ENCODE data around the gene TBC1D14.

The TBC1D14 gene

DNA sequence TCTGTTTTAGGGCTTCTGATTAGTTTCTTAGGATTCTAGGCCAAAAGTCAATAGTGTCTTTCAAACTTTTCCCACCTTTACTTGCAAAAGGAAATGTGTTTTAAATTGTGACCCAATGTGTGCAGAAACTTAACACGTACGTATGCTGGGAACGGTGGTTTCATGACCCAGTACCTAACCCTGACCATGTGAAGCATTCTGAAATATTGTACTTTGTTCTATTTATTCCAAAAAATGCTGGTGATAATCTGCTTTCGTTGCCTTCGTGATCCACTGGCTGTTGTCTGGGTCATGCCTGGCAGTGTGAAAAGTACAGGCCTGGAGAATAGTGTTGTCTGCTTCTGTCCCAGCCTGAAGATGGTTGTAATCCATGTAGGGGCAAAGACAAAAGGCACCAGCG lies 106.9 kb downstream of the TBC1D14 start:
- in situ Hi-C loops (cut with HindIII; ENCODE audit: low pct_unique_long_range_greater_than_20kb, low sequenced_read_pairs) = no loop called here
- TF ChIP-seq JUND (IDR thresholded peaks at IDR 0.05; ENCODE audit: low read depth) = no peak
- no peak for DNase-seq (ENCODE audit: low read depth in 1 of 2, low spot score in 1 of 2)

DNA sequence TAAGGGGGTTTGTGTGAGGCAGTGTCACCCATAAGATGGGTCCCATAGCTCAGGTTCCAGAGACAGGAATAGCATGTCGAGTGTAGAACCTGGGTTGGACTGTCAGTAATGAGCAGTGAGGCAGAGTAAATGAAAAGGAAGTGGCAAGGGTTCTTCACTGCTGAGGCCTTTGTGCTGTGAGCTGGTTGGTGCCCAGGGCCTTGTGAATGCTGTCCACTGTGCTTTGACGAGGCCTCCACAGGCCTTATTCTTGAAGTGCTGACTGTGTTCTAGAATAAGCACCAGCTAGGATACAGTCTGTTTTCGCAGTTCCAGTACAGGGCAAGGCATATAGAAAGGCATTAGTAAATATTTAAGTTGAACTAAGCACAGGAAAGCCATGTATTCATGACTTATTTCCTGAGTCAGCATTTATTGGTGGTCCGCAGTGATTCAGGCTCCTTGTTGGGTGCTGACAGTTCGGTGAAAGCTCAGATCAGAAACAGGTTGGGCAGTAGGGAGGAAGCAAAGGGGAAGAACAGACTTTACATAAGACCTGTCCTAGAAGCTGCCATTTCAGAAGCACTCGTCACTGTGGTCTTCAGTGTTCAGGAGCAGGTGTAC lies 107.9 kb downstream of the TBC1D14 start:
- DNase-seq (ENCODE audit: low read depth in 1 of 2, low spot score in 1 of 2) = no peak
- in situ Hi-C loops (cut with HindIII; ENCODE audit: low pct_unique_long_range_greater_than_20kb, low sequenced_read_pairs) = no loop called here
- TF ChIP-seq JUND (IDR thresholded peaks at IDR 0.05; ENCODE audit: low read depth) = no peak

DNA sequence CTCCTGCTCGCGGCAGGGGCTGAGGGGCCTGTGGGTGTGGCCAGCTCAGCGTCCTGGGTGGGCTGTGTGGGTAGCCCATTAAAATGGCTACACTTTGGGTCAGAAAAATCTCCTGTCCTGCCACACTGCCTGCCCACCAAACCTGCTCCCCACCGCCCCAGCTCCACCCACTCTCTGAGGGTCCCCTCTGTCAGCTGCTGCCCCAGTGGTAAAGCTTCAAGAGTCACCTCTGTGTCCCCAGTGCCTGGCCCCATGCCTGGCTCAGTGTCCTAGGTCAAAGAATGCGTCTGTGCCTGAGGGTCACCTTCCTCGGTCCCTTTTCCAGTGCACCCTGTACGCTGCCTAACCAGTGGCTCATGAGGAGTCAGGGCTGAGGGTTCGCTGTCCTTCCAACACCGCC lies 108.7 kb downstream of the TBC1D14 start:
- no peak for TF ChIP-seq JUND (IDR thresholded peaks at IDR 0.05; ENCODE audit: low read depth)
- in situ Hi-C loops (cut with HindIII; ENCODE audit: low pct_unique_long_range_greater_than_20kb, low sequenced_read_pairs) = no loop called here
- DNase-seq (ENCODE audit: low read depth in 1 of 2, low spot score in 1 of 2) = no peak

DNA sequence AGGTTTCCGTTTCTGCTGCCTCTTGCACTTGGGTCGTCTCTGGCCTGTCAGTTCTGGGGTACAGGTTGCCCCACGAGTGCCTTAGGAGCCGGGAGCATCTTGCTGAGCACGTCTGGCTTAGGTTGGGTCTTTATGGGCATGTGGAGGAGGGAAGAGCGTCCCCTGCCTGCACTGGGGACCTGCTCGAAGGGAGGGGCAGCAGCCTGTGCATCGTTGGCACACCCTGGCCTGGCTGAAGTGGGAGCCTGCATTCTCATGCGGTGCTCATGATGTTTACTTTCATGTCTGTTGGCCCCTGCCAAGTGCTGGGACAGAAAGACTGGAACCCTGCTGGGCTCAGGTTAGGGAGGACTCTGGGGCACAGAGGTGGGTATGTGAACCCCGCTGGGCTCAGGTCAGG lies 109.7 kb downstream of the TBC1D14 start:
- in situ Hi-C loops (cut with HindIII; ENCODE audit: low pct_unique_long_range_greater_than_20kb, low sequenced_read_pairs) = no loop called here
- DNase-seq (ENCODE audit: low read depth in 1 of 2, low spot score in 1 of 2) = no peak
- no peak for TF ChIP-seq JUND (IDR thresholded peaks at IDR 0.05; ENCODE audit: low read depth)

DNA sequence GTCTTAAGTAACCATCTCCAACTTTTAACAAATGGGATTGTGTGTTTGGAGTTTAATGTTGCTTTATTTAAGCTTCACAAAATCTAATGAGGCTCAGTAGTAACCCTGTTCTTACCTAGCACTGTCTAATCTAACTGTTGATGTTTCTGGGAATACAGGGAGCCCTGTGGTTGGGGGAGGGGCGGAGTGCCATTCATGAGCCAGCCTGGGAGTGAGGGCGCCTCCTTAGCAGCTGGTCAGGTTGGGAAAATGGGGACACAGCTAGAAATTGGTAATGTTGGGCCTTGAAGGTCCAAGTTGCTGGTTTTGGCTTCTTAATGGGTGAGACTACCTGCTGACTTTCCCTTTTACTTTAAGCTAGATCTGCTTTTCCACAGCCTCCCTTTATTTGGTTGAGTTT lies 110.7 kb downstream of the TBC1D14 start:
- TF ChIP-seq JUND (IDR thresholded peaks at IDR 0.05; ENCODE audit: low read depth) = no peak
- in situ Hi-C loops (cut with HindIII; ENCODE audit: low pct_unique_long_range_greater_than_20kb, low sequenced_read_pairs) = no loop called here
- DNase-seq (ENCODE audit: low read depth in 1 of 2, low spot score in 1 of 2) = no peak

DNA sequence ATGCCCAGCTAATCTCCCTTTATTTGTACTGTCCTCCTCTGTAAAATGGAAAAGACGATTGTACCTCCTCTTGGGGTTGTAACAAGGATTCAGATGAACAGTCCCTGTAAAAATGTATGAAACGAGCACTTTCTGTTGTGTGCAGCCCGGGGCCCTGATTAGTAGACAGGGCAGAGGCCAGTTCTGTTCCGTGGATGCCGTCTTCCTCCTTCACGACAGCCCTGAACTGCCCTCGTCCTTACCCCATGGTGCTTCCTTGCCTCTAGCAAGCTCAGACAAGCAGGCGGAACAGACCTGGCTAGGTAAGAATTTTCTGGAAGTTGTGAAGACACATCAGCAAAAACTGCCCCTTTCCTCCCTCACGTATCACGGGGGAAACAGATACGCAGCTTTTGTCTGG lies 111.2 kb downstream of the TBC1D14 start:
- no peak for DNase-seq (ENCODE audit: low read depth in 1 of 2, low spot score in 1 of 2)
- in situ Hi-C loops (cut with HindIII; ENCODE audit: low pct_unique_long_range_greater_than_20kb, low sequenced_read_pairs) = no loop called here
- TF ChIP-seq JUND (IDR thresholded peaks at IDR 0.05; ENCODE audit: low read depth) = no peak

DNA sequence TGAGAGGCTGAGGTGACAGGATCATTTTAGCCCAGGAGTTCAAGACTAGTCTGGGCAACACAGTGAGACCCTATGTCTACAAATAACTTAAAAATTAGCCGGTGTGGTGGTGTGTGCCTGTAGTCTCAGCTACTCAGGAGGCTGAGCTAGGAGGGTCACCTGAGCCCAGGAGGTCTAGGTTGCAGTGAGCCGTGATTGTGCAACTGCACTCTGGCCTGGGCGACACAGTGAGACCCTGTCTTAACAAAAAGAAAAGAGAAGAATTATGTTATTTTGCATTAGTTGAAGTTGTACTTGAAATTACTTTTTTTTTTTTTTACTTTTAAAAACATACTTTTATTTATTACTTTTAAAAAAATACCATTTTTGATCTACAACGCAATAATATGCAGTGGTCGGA lies 111.7 kb downstream of the TBC1D14 start:
- no peak for TF ChIP-seq JUND (IDR thresholded peaks at IDR 0.05; ENCODE audit: low read depth)
- DNase-seq (ENCODE audit: low read depth in 1 of 2, low spot score in 1 of 2) = no peak
- in situ Hi-C loops (cut with HindIII; ENCODE audit: low pct_unique_long_range_greater_than_20kb, low sequenced_read_pairs) = no loop called here

DNA sequence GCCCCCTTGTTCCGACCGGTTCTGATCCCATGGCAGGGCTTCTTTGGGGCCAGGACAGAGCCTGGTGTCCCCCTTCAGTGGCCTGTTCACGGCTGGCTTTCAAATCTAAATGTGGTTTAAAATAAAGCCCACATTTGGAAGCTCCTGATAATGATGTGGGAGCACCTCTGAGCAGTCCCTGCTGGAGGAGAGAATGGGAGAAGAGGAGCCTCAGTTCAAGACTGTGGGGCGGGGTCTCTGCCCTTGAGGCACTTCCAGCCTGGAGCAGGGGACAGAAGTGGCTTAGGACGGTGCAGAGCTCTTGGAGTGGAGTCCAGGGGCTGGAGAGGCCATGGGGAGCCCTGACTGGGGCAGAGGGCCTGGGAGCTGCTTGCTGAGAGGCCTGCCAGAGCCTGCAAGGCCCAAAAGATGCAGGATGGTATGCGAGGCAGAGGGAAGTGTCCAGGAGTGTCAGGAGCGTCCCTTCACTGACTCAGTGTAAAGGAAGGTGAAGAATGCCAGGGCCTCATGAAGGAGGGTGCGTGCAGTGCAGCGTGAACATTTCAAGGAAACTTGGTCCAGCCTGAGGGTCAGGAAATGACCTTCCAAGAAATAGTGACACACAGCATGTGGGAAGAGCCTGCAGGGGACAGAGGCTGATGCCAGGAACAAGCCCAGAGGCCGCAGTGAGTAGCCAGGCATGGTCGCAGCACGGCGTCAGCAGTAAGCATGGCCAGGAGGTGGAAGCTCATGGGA lies 112.5 kb downstream of the TBC1D14 start:
- DNase-seq (ENCODE audit: low read depth in 1 of 2, low spot score in 1 of 2) = no peak
- no peak for TF ChIP-seq JUND (IDR thresholded peaks at IDR 0.05; ENCODE audit: low read depth)
- in situ Hi-C loops (cut with HindIII; ENCODE audit: low pct_unique_long_range_greater_than_20kb, low sequenced_read_pairs) = no loop called here

DNA sequence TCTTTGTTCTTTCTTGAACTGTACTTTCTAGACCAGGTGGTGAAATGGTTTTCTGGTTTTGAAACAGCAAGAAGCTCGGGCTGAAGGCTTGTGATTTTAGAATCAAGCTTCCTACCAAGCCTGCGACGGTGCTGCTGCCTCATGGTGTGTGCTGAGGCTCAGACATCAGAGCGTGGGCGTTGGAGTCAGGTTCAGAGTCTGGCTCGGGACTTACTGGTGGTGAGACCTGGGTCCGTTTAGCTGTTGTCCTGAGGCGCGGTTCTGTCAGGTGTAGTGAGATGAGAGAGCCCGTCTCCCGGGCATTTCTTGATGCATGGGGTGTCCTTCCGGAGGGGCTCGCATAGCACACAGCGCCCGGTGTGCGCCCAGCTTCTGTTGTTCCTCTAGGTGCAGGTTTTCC lies 113.9 kb downstream of the TBC1D14 start:
- no peak for TF ChIP-seq JUND (IDR thresholded peaks at IDR 0.05; ENCODE audit: low read depth)
- in situ Hi-C loops (cut with HindIII; ENCODE audit: low pct_unique_long_range_greater_than_20kb, low sequenced_read_pairs) = no loop called here
- DNase-seq (ENCODE audit: low read depth in 1 of 2, low spot score in 1 of 2) = no peak

DNA sequence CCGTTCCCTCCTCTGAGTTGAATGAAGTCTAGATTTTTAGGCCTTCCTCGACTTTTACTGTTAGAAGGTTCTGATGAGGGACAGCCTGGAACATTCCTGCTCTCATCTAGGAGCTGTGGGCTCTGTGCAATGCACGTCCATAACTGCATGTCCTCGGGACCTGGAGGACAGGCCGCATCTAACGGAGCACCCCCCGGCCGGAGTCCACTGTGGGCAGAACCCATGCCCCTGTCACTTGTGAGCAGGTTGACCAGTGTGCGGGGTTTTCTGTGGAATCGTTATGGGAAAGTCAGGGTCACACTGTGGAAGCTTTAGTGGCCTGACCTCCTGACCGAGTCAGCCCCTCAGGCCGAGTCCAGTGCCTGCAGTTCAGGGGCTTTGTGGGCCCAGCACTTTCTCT lies 114.3 kb downstream of the TBC1D14 start:
- DNase-seq (ENCODE audit: low read depth in 1 of 2, low spot score in 1 of 2) = no peak
- in situ Hi-C loops (cut with HindIII; ENCODE audit: low pct_unique_long_range_greater_than_20kb, low sequenced_read_pairs) = no loop called here
- TF ChIP-seq JUND (IDR thresholded peaks at IDR 0.05; ENCODE audit: low read depth) = no peak

DNA sequence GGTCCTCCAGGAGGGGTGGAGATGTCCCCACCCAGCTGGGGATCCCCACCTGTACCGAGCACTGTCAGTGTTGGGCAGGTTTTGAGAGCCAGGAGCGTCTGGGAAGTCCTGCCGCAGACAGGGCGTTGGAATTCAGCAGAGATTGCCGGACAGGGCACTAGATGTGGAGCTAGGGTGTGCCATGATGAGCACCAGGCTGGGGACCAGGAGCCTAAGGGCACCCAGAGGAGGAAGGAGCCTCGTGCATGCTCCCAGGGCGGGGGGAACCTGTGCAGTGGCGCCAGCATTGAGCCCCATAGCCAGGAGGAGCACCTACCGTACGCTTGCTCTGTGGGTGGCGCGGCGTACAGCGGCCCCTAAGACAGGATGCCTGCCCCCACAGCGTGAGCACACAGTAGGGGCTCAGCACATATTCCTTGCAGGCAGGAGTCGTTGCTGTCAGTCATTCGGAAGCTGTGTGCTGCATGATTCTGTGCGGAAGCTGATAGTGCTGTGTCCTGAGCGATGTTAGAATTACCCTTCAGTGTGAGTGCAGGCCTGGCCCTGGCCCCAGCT lies 114.8 kb downstream of the TBC1D14 start:
- in situ Hi-C loops (cut with HindIII; ENCODE audit: low pct_unique_long_range_greater_than_20kb, low sequenced_read_pairs) = no loop called here
- no peak for DNase-seq (ENCODE audit: low read depth in 1 of 2, low spot score in 1 of 2)
- no peak for TF ChIP-seq JUND (IDR thresholded peaks at IDR 0.05; ENCODE audit: low read depth)

DNA sequence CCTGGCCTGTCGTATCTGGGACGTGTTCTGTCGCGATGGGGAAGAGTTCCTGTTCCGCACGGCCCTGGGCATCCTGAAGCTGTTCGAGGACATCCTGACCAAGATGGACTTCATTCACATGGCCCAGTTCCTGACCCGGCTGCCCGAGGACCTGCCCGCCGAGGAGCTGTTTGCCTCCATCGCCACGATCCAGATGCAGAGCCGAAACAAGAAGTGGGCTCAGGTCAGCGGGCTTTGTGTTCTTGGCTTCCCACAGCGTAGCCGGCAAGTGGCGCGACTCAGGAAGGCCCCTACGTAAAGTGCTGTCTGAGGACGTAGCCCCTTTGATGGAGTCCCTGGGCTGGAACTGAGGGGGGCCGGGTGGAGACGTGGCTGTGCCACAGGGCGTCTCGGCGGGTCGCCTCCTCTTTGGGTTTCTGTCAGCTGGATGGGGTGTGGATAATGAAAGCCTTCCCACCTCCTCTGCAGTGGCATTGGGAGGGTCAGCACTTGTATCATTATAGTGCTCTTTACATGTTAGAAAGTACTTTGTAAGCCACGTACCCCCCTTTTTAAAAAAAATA lies 115.5 kb downstream of the TBC1D14 start:
- no peak for TF ChIP-seq JUND (IDR thresholded peaks at IDR 0.05; ENCODE audit: low read depth)
- no peak for DNase-seq (ENCODE audit: low read depth in 1 of 2, low spot score in 1 of 2)
- in situ Hi-C loops (cut with HindIII; ENCODE audit: low pct_unique_long_range_greater_than_20kb, low sequenced_read_pairs) = no loop called here

DNA sequence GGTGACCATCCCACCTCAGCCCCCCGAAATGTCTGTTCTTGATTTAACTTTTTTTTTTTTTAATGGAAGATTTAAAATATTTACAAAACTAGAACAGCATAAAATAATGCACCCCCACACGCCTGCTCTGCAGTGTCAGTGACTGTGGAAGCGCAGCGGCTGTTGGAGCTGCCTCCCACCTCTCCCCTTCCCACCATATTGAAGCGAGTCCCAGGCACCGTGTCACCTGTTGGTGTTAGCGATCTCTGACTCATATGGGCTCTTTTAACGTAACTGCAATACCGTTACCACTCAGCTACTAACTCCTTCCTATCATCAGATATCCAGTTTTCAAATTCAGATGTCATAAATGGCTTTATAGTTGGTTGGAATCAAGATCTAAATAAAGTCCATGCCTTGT lies 116.5 kb downstream of the TBC1D14 start:
- no peak for TF ChIP-seq JUND (IDR thresholded peaks at IDR 0.05; ENCODE audit: low read depth)
- no peak for DNase-seq (ENCODE audit: low read depth in 1 of 2, low spot score in 1 of 2)
- in situ Hi-C loops (cut with HindIII; ENCODE audit: low pct_unique_long_range_greater_than_20kb, low sequenced_read_pairs) = no loop called here

Data from T47D (cell line).